Stimulated activated CD8-positive, alpha-beta memory T cell treated with anti-CD3 and anti-CD28 coated beads, Interleukin-12 subunit alpha, Interleukin-12 subunit beta, amount 100 ng/mL, for 24 hours (primary cell): ENCODE measurements around the gene PCSK7.
"Not testable (repeated sequence)": the region's sequence is repeated elsewhere in the genome, so short reads cannot be mapped to it uniquely, and the experiment has no call there.

Experiments
- DNase-seq: peaks from one replicate; pipeline ENCODE4 v3.0.0-alpha.2; 2020; ENCODE audit errors: extremely low read depth

Gene PCSK7

GRCh38 chr11:117217141-117218084, 14.5 kb downstream of the PCSK7 start:
- DNase-seq, result no peak

- DNase-seq, result no peak
Measured at GRCh38 chr11:117214404-117215110, 17.3 kb downstream of the PCSK7 start.

GRCh38 chr11:117212697-117213355, 19.0 kb downstream of the PCSK7 start:
- DNase-seq, result no peak

- DNase-seq, result no peak
Measured at GRCh38 chr11:117210620-117211019, 21.3 kb downstream of the PCSK7 start.

GRCh38 chr11:117209351-117210125, 22.3 kb downstream of the PCSK7 start:
- DNase-seq, result not testable (repeated sequence)

- DNase-seq, result not testable (repeated sequence)
Measured at GRCh38 chr11:117208710-117209109, 23.2 kb downstream of the PCSK7 start.

GRCh38 chr11:117207481-117207880, 24.4 kb downstream of the PCSK7 start:
- DNase-seq, result not testable (repeated sequence)

- DNase-seq, result not testable (repeated sequence)
Measured at GRCh38 chr11:117206859-117207258, 25.0 kb downstream of the PCSK7 start.

- not testable (repeated sequence) for DNase-seq
Measured at GRCh38 chr11:117206111-117206510, 25.8 kb downstream of the PCSK7 start.

GRCh38 chr11:117205211-117205818, 26.6 kb downstream of the PCSK7 start:
- no peak for DNase-seq

GRCh38 chr11:117204283-117205080, 27.4 kb downstream of the PCSK7 start:
- no peak for DNase-seq

GRCh38 chr11:117203069-117203407, 28.8 kb downstream of the PCSK7 start:
- DNase-seq, result no peak

GRCh38 chr11:117202386-117203068, 29.3 kb downstream of the PCSK7 start:
- no peak for DNase-seq

GRCh38 chr11:117201658-117202305, 30.1 kb downstream of the PCSK7 start:
- DNase-seq, result no peak

GRCh38 chr11:117200813-117201657, 30.8 kb downstream of the PCSK7 start:
- DNase-seq, result no peak

GRCh38 chr11:117199916-117200812, 31.7 kb downstream of the PCSK7 start:
- DNase-seq, result no peak
